Endodermal cell (in vitro differentiated cells): ENCODE measurements around the gene METTL26. TPM values are rescaled to one million over a fixed set of nuclear protein-coding genes. Genes with fewer than 3 reads are reported as not detected.

Experiments used
- DNase-seq: peaks from one replicate; pipeline ENCODE4 v3.0.0-alpha.2; 2017
- H3K27ac ChIP-seq: 2 replicates; pipeline ENCODE4 v1.5.1; 2013; ENCODE audit warnings: mild to moderate bottlenecking, low read depth, low read length, moderate library complexity
- H3K27me3 ChIP-seq: 2 replicates; pipeline ENCODE4 v1.6.1; 2013; ENCODE audit warnings: mild to moderate bottlenecking, low read length, moderate library complexity; ENCODE audit not compliant: insufficient read depth, control insufficient read depth, poor library complexity, severe bottlenecking
- H3K36me3 ChIP-seq: 2 replicates; pipeline ENCODE4 v1.7.0; 2013; ENCODE audit warnings: mild to moderate bottlenecking, low read length, moderate library complexity; ENCODE audit not compliant: control insufficient read depth, insufficient read depth
- H3K4me1 ChIP-seq: one replicate; pipeline ENCODE4 v1.7.0; 2013; ENCODE audit warnings: low read length; ENCODE audit not compliant: control insufficient read depth, insufficient read depth
- H3K4me3 ChIP-seq: 2 replicates; pipeline ENCODE4 v1.5.1; 2013; ENCODE audit warnings: mild to moderate bottlenecking, low read length, moderate library complexity
- H3K9ac ChIP-seq: 2 replicates; pipeline ENCODE4 v1.6.1; 2013; ENCODE audit warnings: mild to moderate bottlenecking, low read length, moderate library complexity; ENCODE audit not compliant: poor library complexity, severe bottlenecking; ENCODE audit errors: extremely low read depth
- H3K9me3 ChIP-seq: 2 replicates; pipeline ENCODE4 v1.6.1; 2013; ENCODE audit warnings: mild to moderate bottlenecking, low read length, moderate library complexity; ENCODE audit not compliant: control insufficient read depth
- H3K27ac Mint-ChIP-seq: 2 replicates; pipeline ENCODE4 v1.8.0; 2020; ENCODE audit warnings: mixed read lengths
- H3K27me3 Mint-ChIP-seq: 2 replicates; pipeline ENCODE4 v1.8.0; 2021; ENCODE audit warnings: mild to moderate bottlenecking, mixed read lengths; ENCODE audit not compliant: insufficient read depth
- H3K36me3 Mint-ChIP-seq: 2 replicates; pipeline ENCODE4 v1.8.0; 2020; ENCODE audit warnings: low read depth, mixed read lengths
- H3K4me1 Mint-ChIP-seq: 2 replicates; pipeline ENCODE4 v1.8.0; 2020; ENCODE audit warnings: mixed read lengths
- H3K4me3 Mint-ChIP-seq: 2 replicates; pipeline ENCODE4 v1.8.0; 2020; ENCODE audit warnings: mild to moderate bottlenecking, moderate library complexity, mixed read lengths
- H3K9me3 Mint-ChIP-seq: 2 replicates; pipeline ENCODE4 v1.8.0; 2020; ENCODE audit warnings: mild to moderate bottlenecking, mixed read lengths
- WGBS, 2 experiments: methylation state at CpG; one replicate each; pipeline versions ENCODE4 v1.1.5 to v1.1.7; 2013; ENCODE audit warnings: missing lambda C conversion rate in 2 of 2, mixed read lengths in 1 of 2; ENCODE audit not compliant: insufficient coverage in 1 of 2, insufficient read length in 1 of 2; 5-methylcytosine and 5-hydroxymethylcytosine counted together
- total RNA-seq, 2 donors: library from RNA; stranded (reverse); fragmentation: NEBNext Ultra II Directional in 1 of 2; extraction: Animal tissue kit (Norgen Biotek cat#: 25700) in 1 of 2; gene quantifications; 2 replicates in 1 of 2; 3 replicates in 1 of 2; pipeline ENCODE4 v1.2.1, GENCODE V29; 2021
- TF ChIP-seq, protein P1 (sequence below): fragments of 200-600 bp; sonication (generic); conservative IDR thresholded peaks from 2 replicates; pipeline ENCODE4 v1.5.0; 2021; ENCODE audit warnings: antibody characterized with exemption, mild to moderate bottlenecking

The METTL26 gene
- total RNA-seq, 2 donors from 2014 or later = 72.1 to 79.8 TPM

DNA sequence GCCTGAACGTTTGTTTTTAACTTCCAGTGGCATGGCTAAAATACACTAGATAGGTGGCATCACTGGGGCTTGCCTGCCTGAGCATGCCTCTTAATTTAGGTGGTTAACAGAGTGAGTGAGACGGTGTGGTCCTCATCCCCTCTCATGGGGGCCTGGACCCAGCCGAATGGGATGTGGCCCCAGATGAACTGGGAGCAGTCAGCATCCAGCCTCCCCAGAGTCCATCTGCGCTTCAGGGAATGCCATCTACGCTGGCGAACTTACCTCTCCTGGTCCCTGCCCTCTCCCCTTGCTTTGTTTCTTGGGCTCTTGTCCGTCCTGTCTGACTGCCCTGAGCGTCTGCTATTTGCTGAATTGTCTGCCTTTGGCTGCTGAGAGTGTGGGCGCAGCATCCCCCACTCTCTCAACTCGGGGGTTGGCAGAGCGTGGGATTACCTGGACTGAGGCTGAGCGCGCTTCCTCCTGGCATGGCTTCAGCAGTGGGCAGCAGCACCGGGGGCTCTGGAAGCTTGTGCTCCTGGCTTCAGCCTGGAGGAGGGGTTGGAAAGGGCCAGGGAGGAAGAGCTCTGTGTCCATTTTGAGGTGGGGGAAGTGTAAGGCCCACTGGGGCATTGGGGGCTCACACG lies 44.1 kb downstream of the METTL26 start:
- no peak overlapping the region for H3K27ac ChIP-seq
- DNase-seq = no peak
- H3K27me3 ChIP-seq = peaks cover 9% of the 10 kb centered on the region
- no peak overlapping the region for H3K27ac Mint-ChIP-seq
- TF ChIP-seq, protein P1, sequence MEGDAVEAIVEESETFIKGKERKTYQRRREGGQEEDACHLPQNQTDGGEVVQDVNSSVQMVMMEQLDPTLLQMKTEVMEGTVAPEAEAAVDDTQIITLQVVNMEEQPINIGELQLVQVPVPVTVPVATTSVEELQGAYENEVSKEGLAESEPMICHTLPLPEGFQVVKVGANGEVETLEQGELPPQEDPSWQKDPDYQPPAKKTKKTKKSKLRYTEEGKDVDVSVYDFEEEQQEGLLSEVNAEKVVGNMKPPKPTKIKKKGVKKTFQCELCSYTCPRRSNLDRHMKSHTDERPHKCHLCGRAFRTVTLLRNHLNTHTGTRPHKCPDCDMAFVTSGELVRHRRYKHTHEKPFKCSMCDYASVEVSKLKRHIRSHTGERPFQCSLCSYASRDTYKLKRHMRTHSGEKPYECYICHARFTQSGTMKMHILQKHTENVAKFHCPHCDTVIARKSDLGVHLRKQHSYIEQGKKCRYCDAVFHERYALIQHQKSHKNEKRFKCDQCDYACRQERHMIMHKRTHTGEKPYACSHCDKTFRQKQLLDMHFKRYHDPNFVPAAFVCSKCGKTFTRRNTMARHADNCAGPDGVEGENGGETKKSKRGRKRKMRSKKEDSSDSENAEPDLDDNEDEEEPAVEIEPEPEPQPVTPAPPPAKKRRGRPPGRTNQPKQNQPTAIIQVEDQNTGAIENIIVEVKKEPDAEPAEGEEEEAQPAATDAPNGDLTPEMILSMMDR = no peak
- H3K36me3 ChIP-seq = no peaks in the 10 kb centered on the region
- peaks cover 18% of the 10 kb centered on the region for H3K36me3 Mint-ChIP-seq
- no peak overlapping the region for H3K9ac ChIP-seq
- H3K4me1 ChIP-seq = no peaks in the 10 kb centered on the region
- no peak overlapping the region for H3K4me3 Mint-ChIP-seq
- no peaks in the 10 kb centered on the region for H3K9me3 Mint-ChIP-seq
- H3K4me3 ChIP-seq = no peak overlapping the region
- H3K27me3 Mint-ChIP-seq = peaks cover 19% of the 10 kb centered on the region
- no peaks in the 10 kb centered on the region for H3K9me3 ChIP-seq
- peaks cover 10% of the 10 kb centered on the region for H3K4me1 Mint-ChIP-seq
- WGBS, 2 experiments = 93 to 97% methylated on average over 12 to 15 of the region's 15 CpGs

DNA sequence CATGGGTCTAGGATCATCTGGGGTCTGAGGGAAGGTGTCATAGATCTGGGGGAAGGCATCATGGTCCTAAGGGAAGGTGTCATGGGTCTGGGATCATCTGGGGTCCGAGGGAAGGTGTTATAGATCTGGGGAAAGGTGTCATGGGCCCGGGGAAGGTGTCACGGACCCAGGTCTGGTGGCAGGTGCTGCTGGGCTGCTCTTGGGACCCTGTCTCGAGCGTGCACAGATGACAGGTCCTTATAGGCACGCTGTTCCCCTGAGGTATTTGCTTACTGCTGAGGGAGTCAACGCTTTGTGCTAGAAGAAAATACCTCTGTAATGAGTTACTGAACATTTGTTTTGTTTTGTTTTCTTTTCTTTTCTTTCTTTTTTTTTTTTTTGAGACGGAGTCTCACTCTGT lies 44.9 kb downstream of the METTL26 start:
- no peak overlapping the region for H3K27ac ChIP-seq
- no peak overlapping the region for H3K9ac ChIP-seq
- H3K4me1 ChIP-seq = no peaks in the 10 kb centered on the region
- TF ChIP-seq, protein P1 = no peak
- Mint-ChIP-seq H3K36me3 (peaks cover 11% of the 10 kb centered on the region), H3K27me3 (peaks cover 26% of the 10 kb centered on the region), H3K27ac (peak overlapping the region; percentile 40), H3K9me3 (no peaks in the 10 kb centered on the region), H3K4me3 (peak overlapping the region; percentile 89), H3K4me1 (peaks cover 10% of the 10 kb centered on the region)
- no peaks in the 10 kb centered on the region for H3K9me3 ChIP-seq
- 80 to 93% methylated on average over 3 to 8 of the region's 8 CpGs for WGBS, 2 experiments
- H3K4me3 ChIP-seq = peak overlapping the region; percentile 87
- no peaks in the 10 kb centered on the region for H3K36me3 ChIP-seq
- DNase-seq = no peak
- peaks cover 12% of the 10 kb centered on the region for H3K27me3 ChIP-seq

DNA sequence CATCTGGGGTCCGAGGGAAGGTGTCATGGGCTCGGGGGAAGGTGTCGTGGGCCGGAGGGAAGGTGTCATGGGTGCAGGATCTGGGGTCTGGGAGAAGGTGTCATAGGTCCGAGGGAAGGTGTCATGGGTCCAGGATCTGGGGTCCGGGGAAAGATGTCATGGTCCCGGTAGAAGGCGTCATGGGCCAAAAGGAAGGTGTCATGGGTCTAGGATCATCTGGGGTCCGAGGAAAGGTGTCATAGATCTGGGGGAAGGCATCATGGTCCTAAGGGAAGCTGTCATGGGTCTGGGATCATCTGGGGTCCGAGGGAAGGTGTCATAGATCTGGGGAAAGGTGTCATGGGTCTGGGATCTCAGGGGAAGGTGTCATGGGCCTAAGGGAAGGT lies 45.3 kb downstream of the METTL26 start:
- Mint-ChIP-seq H3K36me3 (peaks cover 8% of the 10 kb centered on the region), H3K4me3 (peak overlapping the region; percentile 89), H3K27ac (peak overlapping the region; percentile 40), H3K27me3 (peaks cover 31% of the 10 kb centered on the region), H3K9me3 (no peaks in the 10 kb centered on the region), H3K4me1 (peaks cover 10% of the 10 kb centered on the region)
- peak overlapping the region; percentile 87 for H3K4me3 ChIP-seq
- 78 to 79% methylated on average over 5 to 10 of the region's 10 CpGs for WGBS, 2 experiments
- H3K27me3 ChIP-seq = peaks cover 16% of the 10 kb centered on the region
- peak overlapping the region; percentile 53 for H3K9ac ChIP-seq
- H3K27ac ChIP-seq = no peak overlapping the region
- H3K36me3 ChIP-seq = no peaks in the 10 kb centered on the region
- no peak for DNase-seq
- TF ChIP-seq, protein P1 = no peak
- H3K4me1 ChIP-seq = no peaks in the 10 kb centered on the region
- no peaks in the 10 kb centered on the region for H3K9me3 ChIP-seq
